ENCODE data around the gene CD300C. TPM values are rescaled to one million over a fixed set of nuclear protein-coding genes. Genes with fewer than 3 reads are reported as not detected.
"Not testable (repeated sequence)": the region's sequence is repeated elsewhere in the genome, so short reads cannot be mapped to it uniquely, and the experiment has no call there.

The CD300C gene
- total RNA-seq, 2 experiments from 2014 or later = 0.41 to 0.50 TPM

GRCh38 chr17:74508156-74508555 is 37.8 kb downstream of the CD300C start:
- Mint-ChIP-seq H3K27ac (no peak overlapping the region), H3K9me3 (no peaks in the 10 kb centered on the region), H3K36me3 (ENCODE audit: low read depth) (no peaks in the 10 kb centered on the region), H3K4me1 (ENCODE audit: low read depth) (no peaks in the 10 kb centered on the region), H3K27me3 (peaks cover 9% of the 10 kb centered on the region), H3K4me3 (no peak overlapping the region)
- H3K27me3 ChIP-seq (ENCODE audit: control insufficient read depth in 1 of 2, insufficient read depth in 2 of 2, low read length in 2 of 2) = peaks cover 0 to 11% of the 10 kb centered on the region in 2 experiments
- no peak overlapping the region for H3K4me3 ChIP-seq (ENCODE audit: low read length)
- no peaks in the 10 kb centered on the region for H3K36me3 ChIP-seq (ENCODE audit: insufficient read depth, low read length)
- CTCF ChIA-PET = no interaction called here
- H3K4me1 ChIP-seq (ENCODE audit: insufficient read depth, low read length) = no peaks in the 10 kb centered on the region
- no peaks in the 10 kb centered on the region for H3K9me3 ChIP-seq (ENCODE audit: control insufficient read depth in 1 of 2, insufficient read depth in 1 of 2, low read length in 2 of 2)
- no peak for DNase-seq
- intact Hi-C loops (cut with DNase I, micrococcal nuclease) = no loop called here
- POLR2A ChIA-PET = no interaction called here
- TF ChIP-seq, protein P1, sequence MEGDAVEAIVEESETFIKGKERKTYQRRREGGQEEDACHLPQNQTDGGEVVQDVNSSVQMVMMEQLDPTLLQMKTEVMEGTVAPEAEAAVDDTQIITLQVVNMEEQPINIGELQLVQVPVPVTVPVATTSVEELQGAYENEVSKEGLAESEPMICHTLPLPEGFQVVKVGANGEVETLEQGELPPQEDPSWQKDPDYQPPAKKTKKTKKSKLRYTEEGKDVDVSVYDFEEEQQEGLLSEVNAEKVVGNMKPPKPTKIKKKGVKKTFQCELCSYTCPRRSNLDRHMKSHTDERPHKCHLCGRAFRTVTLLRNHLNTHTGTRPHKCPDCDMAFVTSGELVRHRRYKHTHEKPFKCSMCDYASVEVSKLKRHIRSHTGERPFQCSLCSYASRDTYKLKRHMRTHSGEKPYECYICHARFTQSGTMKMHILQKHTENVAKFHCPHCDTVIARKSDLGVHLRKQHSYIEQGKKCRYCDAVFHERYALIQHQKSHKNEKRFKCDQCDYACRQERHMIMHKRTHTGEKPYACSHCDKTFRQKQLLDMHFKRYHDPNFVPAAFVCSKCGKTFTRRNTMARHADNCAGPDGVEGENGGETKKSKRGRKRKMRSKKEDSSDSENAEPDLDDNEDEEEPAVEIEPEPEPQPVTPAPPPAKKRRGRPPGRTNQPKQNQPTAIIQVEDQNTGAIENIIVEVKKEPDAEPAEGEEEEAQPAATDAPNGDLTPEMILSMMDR (IDR thresholded peaks at IDR 0.05) = no peak
- H3K27ac ChIP-seq (ENCODE audit: low read depth in 1 of 2, low read length in 2 of 2) = no peak overlapping the region
- no peak for ATAC-seq (ENCODE audit: poor library complexity)

GRCh38 chr17:74503949-74504348 is 42.0 kb downstream of the CD300C start:
- H3K4me1 Mint-ChIP-seq (ENCODE audit: low read depth); H3K36me3 Mint-ChIP-seq (ENCODE audit: low read depth); H3K9me3 ChIP-seq (ENCODE audit: control insufficient read depth in 1 of 2, insufficient read depth in 1 of 2, low read length in 2 of 2); H3K4me3 ChIP-seq (ENCODE audit: low read length); H3K27me3 Mint-ChIP-seq; H3K9me3 Mint-ChIP-seq; H3K4me1 ChIP-seq (ENCODE audit: insufficient read depth, low read length); H3K36me3 ChIP-seq (ENCODE audit: insufficient read depth, low read length); H3K4me3 Mint-ChIP-seq; ATAC-seq (ENCODE audit: poor library complexity); H3K27ac Mint-ChIP-seq; CTCF ChIA-PET; H3K27ac ChIP-seq (ENCODE audit: low read depth in 1 of 2, low read length in 2 of 2); DNase-seq; POLR2A ChIA-PET; intact Hi-C loops (cut with DNase I, micrococcal nuclease); H3K27me3 ChIP-seq (ENCODE audit: control insufficient read depth in 1 of 2, insufficient read depth in 2 of 2, low read length in 2 of 2): not testable (repeated sequence)

- H3K4me3 ChIP-seq (ENCODE audit: low read length) = no peak overlapping the region
- POLR2A ChIA-PET = no interaction called here
- no peak overlapping the region for H3K4me3 Mint-ChIP-seq
- no peaks in the 10 kb centered on the region for H3K27me3 ChIP-seq (ENCODE audit: control insufficient read depth in 1 of 2, insufficient read depth in 2 of 2, low read length in 2 of 2)
- no peaks in the 10 kb centered on the region for H3K9me3 ChIP-seq (ENCODE audit: control insufficient read depth in 1 of 2, insufficient read depth in 1 of 2, low read length in 2 of 2)
- ATAC-seq (ENCODE audit: poor library complexity) (no peak), DNase-seq (no peak)
- H3K4me1 Mint-ChIP-seq (ENCODE audit: low read depth) = no peaks in the 10 kb centered on the region
- CTCF ChIA-PET = no interaction called here
- no peaks in the 10 kb centered on the region for H3K27me3 Mint-ChIP-seq
- no peaks in the 10 kb centered on the region for H3K9me3 Mint-ChIP-seq
- H3K27ac ChIP-seq (ENCODE audit: low read depth in 1 of 2, low read length in 2 of 2) = no peak overlapping the region
- H3K4me1 ChIP-seq (ENCODE audit: insufficient read depth, low read length) = no peaks in the 10 kb centered on the region
- TF ChIP-seq, protein P1 (IDR thresholded peaks at IDR 0.05) = no peak
- H3K27ac Mint-ChIP-seq = no peak overlapping the region
- intact Hi-C loops (cut with DNase I, micrococcal nuclease) = no loop called here
- H3K36me3 Mint-ChIP-seq (ENCODE audit: low read depth) = no peaks in the 10 kb centered on the region
- no peaks in the 10 kb centered on the region for H3K36me3 ChIP-seq (ENCODE audit: insufficient read depth, low read length)
Measured at GRCh38 chr17:74502861-74503260, 43.1 kb downstream of the CD300C start.

DNA sequence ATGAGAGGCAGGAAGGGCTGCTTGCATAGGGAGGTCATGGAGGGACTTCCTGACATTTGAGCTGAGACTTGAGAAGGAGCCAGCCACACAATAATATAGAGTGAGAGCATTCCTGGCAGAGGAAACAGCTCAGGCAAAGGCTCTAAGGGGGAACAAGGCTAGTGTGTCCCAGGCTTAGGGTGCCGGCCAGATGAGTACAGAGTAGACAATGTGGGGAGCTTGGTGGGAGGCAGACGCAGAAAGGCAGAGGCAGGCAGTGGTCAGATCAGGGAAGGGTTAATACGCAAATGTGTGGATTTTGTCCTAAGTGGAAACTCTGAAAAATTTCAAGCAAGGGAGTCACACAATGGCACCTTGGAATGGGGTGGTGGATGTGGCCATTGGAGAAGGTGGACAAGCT is 45.9 kb downstream of the CD300C start:
- no peaks in the 10 kb centered on the region for H3K36me3 ChIP-seq (ENCODE audit: insufficient read depth, low read length)
- H3K27me3 ChIP-seq (ENCODE audit: control insufficient read depth in 1 of 2, insufficient read depth in 2 of 2, low read length in 2 of 2) = peaks cover 0 to 3% of the 10 kb centered on the region in 2 experiments
- CTCF ChIA-PET = interaction anchor here (0.6 kb wide), 1 partner anchor 62 kb away, joined by 3 read pairs; no protein-coding TSS in a partner anchor
- Mint-ChIP-seq H3K27me3 (no peaks in the 10 kb centered on the region), H3K4me3 (no peak overlapping the region), H3K27ac (no peak overlapping the region), H3K36me3 (ENCODE audit: low read depth) (no peaks in the 10 kb centered on the region), H3K4me1 (ENCODE audit: low read depth) (no peaks in the 10 kb centered on the region), H3K9me3 (no peaks in the 10 kb centered on the region)
- H3K4me3 ChIP-seq (ENCODE audit: low read length) = no peak overlapping the region
- POLR2A ChIA-PET = no interaction called here
- H3K9me3 ChIP-seq (ENCODE audit: control insufficient read depth in 1 of 2, insufficient read depth in 1 of 2, low read length in 2 of 2) = no peaks in the 10 kb centered on the region
- no peak overlapping the region for H3K27ac ChIP-seq (ENCODE audit: low read depth in 1 of 2, low read length in 2 of 2)
- TF ChIP-seq, protein P1 (IDR thresholded peaks at IDR 0.05) = no peak
- intact Hi-C loops (cut with DNase I, micrococcal nuclease) = loop anchor here in 1 of 2 experiments (10.0 kb wide), 1 partner anchor 195 kb away; no protein-coding TSS in a partner anchor
- no peaks in the 10 kb centered on the region for H3K4me1 ChIP-seq (ENCODE audit: insufficient read depth, low read length)
- DNase-seq (no peak), ATAC-seq (ENCODE audit: poor library complexity) (no peak)

All from CD4-positive, alpha-beta T cell (primary cell).